NT2/D1 (cell line): ENCODE data around the gene UBE2N.

ENCODE experiments used
- YY1 ChIP-seq: IDR thresholded peaks from 2 replicates; pipeline ENCODE4 v1.6.1; 2011; ENCODE audit not compliant: insufficient read length, insufficient read depth
- ZNF274 ChIP-seq: IDR thresholded peaks from 2 replicates; pipeline ENCODE4 v1.6.1; 2011; ENCODE audit warnings: mild to moderate bottlenecking, low read depth, low read length

DNA sequence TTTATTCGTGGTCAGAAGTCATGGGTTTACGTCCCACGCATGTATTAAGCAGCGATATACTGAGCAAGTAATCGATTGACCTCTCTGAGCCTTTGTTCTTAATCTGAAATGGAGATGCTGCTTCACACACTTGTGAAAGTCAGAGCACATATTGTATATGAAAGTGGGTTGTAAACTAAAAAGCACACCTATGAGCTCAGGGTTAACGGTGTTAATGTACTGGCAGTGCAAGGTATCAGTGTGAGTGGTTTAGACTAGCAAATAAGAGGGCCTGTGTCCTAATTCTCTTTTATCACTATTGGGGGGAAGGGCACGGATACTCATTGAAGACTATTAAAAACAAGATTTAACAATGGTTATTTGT is 26.2 kb upstream of the UBE2N start:
- no peak for TF ChIP-seq YY1
- TF ChIP-seq ZNF274: no peak
